ENCODE results near the gene SMIM27.

GRCh38 chr9:32587901-32588300, 35.8 kb downstream of the SMIM27 start:
- TF ChIP-seq ZNF331 (CRISPR knock-in tag; IDR thresholded peaks at IDR 0.05; ENCODE audit: low read depth), result no peak
- TF ChIP-seq CREB1 (CRISPR knock-in tag; IDR thresholded peaks at IDR 0.05; ENCODE audit: low read depth), result no peak
- TF ChIP-seq, protein P1, sequence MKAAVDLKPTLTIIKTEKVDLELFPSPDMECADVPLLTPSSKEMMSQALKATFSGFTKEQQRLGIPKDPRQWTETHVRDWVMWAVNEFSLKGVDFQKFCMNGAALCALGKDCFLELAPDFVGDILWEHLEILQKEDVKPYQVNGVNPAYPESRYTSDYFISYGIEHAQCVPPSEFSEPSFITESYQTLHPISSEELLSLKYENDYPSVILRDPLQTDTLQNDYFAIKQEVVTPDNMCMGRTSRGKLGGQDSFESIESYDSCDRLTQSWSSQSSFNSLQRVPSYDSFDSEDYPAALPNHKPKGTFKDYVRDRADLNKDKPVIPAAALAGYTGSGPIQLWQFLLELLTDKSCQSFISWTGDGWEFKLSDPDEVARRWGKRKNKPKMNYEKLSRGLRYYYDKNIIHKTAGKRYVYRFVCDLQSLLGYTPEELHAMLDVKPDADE (IDR thresholded peaks at IDR 0.05), result no peak

Data from GM23338 (cell line).